Measurements from ENCODE around the gene SCAMP3.

Gene SCAMP3

GRCh38 chr1:155261493-155261851 is 688 bp downstream of the SCAMP3 start:
- ChIA-PET POLR2A (interaction anchor here (2.1 kb wide), 1 partner anchor 10 kb away, joined by 11 read pairs; no protein-coding TSS in a partner anchor), CTCF (interaction anchor here (0.6 to 4.5 kb wide), 5 partner anchors 11 to 68 kb away, joined by 3 to 103 read pairs (median 3); no protein-coding TSS in a partner anchor)
- DNase-seq (ENCODE audit: extremely low spot score), result no peak
- TF ChIP-seq, protein P1, sequence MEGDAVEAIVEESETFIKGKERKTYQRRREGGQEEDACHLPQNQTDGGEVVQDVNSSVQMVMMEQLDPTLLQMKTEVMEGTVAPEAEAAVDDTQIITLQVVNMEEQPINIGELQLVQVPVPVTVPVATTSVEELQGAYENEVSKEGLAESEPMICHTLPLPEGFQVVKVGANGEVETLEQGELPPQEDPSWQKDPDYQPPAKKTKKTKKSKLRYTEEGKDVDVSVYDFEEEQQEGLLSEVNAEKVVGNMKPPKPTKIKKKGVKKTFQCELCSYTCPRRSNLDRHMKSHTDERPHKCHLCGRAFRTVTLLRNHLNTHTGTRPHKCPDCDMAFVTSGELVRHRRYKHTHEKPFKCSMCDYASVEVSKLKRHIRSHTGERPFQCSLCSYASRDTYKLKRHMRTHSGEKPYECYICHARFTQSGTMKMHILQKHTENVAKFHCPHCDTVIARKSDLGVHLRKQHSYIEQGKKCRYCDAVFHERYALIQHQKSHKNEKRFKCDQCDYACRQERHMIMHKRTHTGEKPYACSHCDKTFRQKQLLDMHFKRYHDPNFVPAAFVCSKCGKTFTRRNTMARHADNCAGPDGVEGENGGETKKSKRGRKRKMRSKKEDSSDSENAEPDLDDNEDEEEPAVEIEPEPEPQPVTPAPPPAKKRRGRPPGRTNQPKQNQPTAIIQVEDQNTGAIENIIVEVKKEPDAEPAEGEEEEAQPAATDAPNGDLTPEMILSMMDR (IDR thresholded peaks at IDR 0.05; ENCODE audit: control extremely low read depth, extremely low read depth, low read depth, missing control alignments), result no peak

GRCh38 chr1:155260276-155260675 is 1.9 kb downstream of the SCAMP3 start:
- TF ChIP-seq, protein P1 (IDR thresholded peaks at IDR 0.05; ENCODE audit: control extremely low read depth, extremely low read depth, low read depth, missing control alignments), result no peak
- POLR2A ChIA-PET, result interaction anchor here (1.5 kb wide), 1 partner anchor 11 kb away, joined by 3 read pairs; no protein-coding TSS in a partner anchor
- DNase-seq (ENCODE audit: extremely low spot score), result no peak
- CTCF ChIA-PET, result interaction anchor here (0.7 to 4.5 kb wide), 3 partner anchors 10 to 64 kb away, joined by 3 to 103 read pairs (median 4); no protein-coding TSS in a partner anchor

- DNase-seq (ENCODE audit: extremely low spot score), result no peak
- ChIA-PET POLR2A (interaction anchor here (0.7 to 1.2 kb wide), 2 partner anchors 17 to 766 kb away, joined by 3 to 7 read pairs; partner anchors contain the start of gene CLK2), CTCF (interaction anchor here (0.7 to 1.5 kb wide), 5 partner anchors 9 to 67 kb away, joined by 3 to 4 read pairs (median 3); no protein-coding TSS in a partner anchor)
- TF ChIP-seq, protein P1 (IDR thresholded peaks at IDR 0.05; ENCODE audit: control extremely low read depth, extremely low read depth, low read depth, missing control alignments), result no peak
These were observed 5.9 kb downstream of the SCAMP3 start for GRCh38 chr1:155256058-155256852.

DNA sequence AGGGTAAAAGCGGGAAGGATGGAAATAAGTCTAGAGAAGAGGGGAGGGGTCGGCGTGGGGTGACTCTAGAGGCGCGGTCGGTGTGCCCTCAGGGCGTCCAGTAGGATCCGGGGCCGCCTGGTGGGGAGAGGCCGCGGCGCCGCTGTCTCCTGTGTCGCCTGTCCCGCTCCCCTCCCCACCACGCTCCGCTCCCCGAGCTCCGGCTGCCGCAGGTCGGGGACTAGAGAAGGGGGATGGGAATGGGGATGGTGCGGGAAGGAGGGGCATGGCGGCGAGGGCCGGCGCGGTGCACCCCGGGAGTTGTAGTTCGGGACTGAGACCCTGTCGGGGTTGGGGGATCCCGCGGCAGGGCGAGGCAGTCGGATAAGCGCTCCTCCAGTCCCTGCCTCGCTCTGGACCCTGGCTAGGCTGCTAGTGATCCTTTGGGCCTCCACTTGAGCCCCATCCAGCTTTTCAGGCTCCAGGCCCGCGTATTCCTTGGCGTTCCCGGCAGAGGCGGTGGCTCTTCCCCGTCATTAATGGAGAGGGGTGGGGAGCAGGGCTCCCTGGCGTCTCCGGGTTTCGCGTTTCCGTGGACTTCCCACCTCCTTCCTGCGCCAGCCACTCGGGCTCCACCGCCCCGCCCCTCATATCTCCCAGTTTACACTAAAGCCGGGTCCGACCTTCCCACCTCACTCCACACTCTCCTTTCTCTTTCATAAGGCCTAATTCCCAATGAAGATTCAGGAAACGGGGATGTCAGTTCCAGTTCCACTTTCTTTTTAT is 6.7 kb downstream of the SCAMP3 start, which contains the start of gene ENTREP3:
TSS of gene ENTREP3 (minus strand) at position 241 of the 765 bp plus-strand sequence. CDS start 606 bp downstream, outside the sequence.
- ChIA-PET POLR2A (interaction anchor here (1.2 kb wide), 1 partner anchor 18 kb away, joined by 7 read pairs; the partner anchor contains the start of gene CLK2), CTCF (interaction anchor here (1.2 to 1.3 kb wide), 2 partner anchors 14 to 63 kb away, joined by 3 to 4 read pairs; no protein-coding TSS in a partner anchor)
- TF ChIP-seq, protein P1 (IDR thresholded peaks at IDR 0.05; ENCODE audit: control extremely low read depth, extremely low read depth, low read depth, missing control alignments), result no peak
- peak; percentile 93 for DNase-seq (ENCODE audit: extremely low spot score)

- ChIA-PET CTCF (no interaction called here), POLR2A (interaction anchor here (0.5 kb wide), 1 partner anchor 37 kb away, joined by 3 read pairs; no protein-coding TSS in a partner anchor)
- TF ChIP-seq, protein P1 (IDR thresholded peaks at IDR 0.05; ENCODE audit: control extremely low read depth, extremely low read depth, low read depth, missing control alignments), result no peak
- peak; percentile 34 for DNase-seq (ENCODE audit: extremely low spot score)
These were observed 7.4 kb downstream of the SCAMP3 start for GRCh38 chr1:155254714-155255242.
